ENCODE measurements around the gene HEATR5B. TPM values are rescaled to one million over a fixed set of nuclear protein-coding genes. Genes with fewer than 3 reads are reported as not detected.

Gene HEATR5B
- total RNA-seq, 1 donor from 2014 or later = 10.6 TPM

DNA sequence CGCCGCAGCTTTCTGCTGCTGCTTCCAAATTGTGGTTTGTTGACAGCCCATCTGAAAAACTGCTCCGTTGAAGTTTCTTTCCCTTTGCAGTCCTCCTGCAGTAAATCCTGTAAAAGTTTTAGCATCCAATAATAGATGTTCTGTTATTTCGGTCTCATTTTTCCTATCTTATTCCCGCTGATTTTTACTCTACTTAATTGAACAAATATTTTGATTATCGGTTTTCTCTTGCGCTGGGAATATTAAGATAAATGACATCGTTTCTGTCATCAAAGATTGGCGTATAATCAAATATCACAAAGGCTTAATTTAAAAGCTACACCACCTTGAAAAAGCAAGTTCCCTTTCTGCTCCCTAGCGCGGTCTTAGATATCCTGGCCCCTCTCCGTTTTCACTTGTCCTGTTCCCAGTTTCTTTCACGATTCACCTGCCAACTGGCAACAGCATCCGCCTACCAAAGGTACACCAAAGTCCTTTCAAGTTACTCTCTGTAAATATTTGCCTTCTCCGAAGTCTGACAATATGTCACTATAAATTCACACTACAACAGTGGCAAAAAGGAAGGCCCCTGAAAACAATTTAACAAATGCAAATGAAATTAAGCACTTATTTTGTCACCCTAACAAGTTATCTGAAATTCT lies 116.8 kb downstream of the HEATR5B start:
- TF ChIP-seq, protein P1, sequence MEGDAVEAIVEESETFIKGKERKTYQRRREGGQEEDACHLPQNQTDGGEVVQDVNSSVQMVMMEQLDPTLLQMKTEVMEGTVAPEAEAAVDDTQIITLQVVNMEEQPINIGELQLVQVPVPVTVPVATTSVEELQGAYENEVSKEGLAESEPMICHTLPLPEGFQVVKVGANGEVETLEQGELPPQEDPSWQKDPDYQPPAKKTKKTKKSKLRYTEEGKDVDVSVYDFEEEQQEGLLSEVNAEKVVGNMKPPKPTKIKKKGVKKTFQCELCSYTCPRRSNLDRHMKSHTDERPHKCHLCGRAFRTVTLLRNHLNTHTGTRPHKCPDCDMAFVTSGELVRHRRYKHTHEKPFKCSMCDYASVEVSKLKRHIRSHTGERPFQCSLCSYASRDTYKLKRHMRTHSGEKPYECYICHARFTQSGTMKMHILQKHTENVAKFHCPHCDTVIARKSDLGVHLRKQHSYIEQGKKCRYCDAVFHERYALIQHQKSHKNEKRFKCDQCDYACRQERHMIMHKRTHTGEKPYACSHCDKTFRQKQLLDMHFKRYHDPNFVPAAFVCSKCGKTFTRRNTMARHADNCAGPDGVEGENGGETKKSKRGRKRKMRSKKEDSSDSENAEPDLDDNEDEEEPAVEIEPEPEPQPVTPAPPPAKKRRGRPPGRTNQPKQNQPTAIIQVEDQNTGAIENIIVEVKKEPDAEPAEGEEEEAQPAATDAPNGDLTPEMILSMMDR (IDR thresholded peaks at IDR 0.05) = no peak
- H3K9me3 ChIP-seq = no peaks in the 10 kb centered on the region
- no peaks in the 10 kb centered on the region for H3K27me3 ChIP-seq
- H3K4me1 ChIP-seq = no peaks in the 10 kb centered on the region
- peak overlapping the region; percentile 92 to 96 for H3K4me3 ChIP-seq
- no peak for DNase-seq (ENCODE audit: low spot score in 2 of 2)
- H3K27ac ChIP-seq = peak overlapping the region; percentile 54 to 78
- intact Hi-C loops (cut with DNase I) = loop anchor here (10.0 kb wide), 1 partner anchor 357 kb away; the partner anchor contains the start of gene PRKD3
- H3K36me3 ChIP-seq = no peaks in the 10 kb centered on the region

DNA sequence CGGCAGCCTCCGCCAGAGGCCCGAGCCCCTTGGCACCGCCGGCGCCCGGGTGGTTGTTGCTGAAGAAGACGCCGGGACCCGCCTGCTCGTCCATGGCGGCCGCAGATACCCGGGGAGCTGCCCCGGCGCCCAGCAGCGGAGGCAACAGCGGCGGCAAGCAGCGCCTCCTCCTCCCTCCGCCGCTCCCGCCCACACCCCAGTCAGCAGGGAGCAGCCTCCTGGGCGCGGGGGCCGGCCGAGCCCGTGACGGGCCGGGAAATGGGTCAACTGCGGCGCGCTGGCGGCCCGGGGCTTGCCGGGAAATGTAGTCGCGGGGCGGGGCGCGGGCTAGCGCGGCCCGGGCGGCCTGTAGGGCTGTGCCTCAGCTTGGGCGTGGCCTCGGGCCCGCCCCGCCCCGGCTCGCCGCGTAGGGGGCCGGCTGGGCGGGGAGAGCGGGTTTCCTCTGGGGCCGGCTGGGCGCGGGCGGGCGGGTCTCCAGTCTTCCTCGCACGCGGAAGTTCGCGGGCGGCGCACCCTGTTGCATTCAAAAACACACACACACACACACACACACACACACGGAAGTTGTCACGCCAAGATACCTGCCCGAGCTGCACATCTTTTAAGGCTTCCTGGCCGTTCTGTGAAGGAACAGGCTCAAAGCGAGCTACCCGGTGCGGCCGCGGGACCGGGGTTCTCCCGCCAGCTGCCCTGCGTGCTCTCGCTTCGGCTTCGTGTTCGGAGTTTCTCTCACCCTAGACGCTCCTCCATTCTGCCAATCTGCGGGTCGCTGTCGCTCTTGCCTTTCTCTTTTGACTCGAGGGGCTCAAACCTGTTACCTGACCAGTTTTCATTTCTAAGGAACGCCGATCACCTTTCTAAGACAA lies 117.6 kb downstream of the HEATR5B start, which contains the start of gene STRN:
STRN (minus strand) TSS at position 167 of the 866 bp plus-strand sequence; CDS start at position 94, 73 bp downstream.
- H3K4me3 ChIP-seq = peak within 1 kb of the TSS; percentile 92 to 96
- TF ChIP-seq, protein P1 (IDR thresholded peaks at IDR 0.05) = no peak
- no peaks in the 10 kb centered on the region for H3K9me3 ChIP-seq
- DNase-seq (ENCODE audit: low spot score in 2 of 2) = peak; percentile 92 to 98
- peak within 1 kb of the TSS; percentile 78 to 92 for H3K27ac ChIP-seq
- H3K27me3 ChIP-seq = no peaks in the 10 kb centered on the region
- intact Hi-C loops (cut with DNase I) = loop anchor here (10.0 kb wide), 1 partner anchor 358 kb away; the partner anchor contains the start of gene PRKD3
- no peaks in the 10 kb centered on the region for H3K36me3 ChIP-seq
- H3K4me1 ChIP-seq = no peaks in the 10 kb centered on the region

DNA sequence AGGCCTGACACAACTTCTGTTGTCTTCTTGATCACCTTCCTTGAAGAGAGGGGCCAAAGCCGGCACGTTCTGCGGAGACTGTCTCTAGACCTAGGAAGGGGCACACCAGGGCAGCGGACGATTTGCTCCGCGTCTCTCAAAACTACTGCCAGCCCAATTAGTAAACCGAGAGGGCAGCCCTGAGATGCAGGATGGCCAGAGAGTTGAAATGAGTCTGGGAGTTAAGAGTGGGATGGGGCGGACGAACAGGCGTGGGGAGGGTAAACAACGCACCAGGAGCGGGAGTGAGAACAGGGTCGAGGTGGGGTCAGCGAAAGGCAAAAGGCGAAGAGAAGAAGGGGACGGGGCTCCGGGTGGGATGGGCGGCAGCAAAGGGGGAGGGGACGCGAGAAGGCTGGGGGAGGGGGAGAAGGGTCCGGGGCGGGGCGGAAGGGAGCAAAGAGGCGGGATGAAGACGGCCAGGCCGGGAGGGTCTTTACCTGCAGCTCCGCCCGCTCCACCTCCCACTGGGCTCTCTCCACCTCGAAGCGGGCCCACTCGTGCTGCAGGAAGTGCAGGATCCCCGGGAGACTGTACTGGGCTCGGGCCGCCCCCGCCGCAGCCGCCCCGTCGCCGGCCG lies 118.3 kb downstream of the HEATR5B start:
- peak overlapping the region; percentile 92 to 96 for H3K4me3 ChIP-seq
- no peaks in the 10 kb centered on the region for H3K4me1 ChIP-seq
- H3K36me3 ChIP-seq = no peaks in the 10 kb centered on the region
- peak overlapping the region; percentile 68 to 92 for H3K27ac ChIP-seq
- TF ChIP-seq, protein P1 (IDR thresholded peaks at IDR 0.05) = no peak
- no peaks in the 10 kb centered on the region for H3K9me3 ChIP-seq
- intact Hi-C loops (cut with DNase I) = loop anchor here (10.0 kb wide), 1 partner anchor 359 kb away; the partner anchor contains the start of gene PRKD3
- H3K27me3 ChIP-seq = no peaks in the 10 kb centered on the region
- DNase-seq (ENCODE audit: low spot score in 2 of 2) = no peak

DNA sequence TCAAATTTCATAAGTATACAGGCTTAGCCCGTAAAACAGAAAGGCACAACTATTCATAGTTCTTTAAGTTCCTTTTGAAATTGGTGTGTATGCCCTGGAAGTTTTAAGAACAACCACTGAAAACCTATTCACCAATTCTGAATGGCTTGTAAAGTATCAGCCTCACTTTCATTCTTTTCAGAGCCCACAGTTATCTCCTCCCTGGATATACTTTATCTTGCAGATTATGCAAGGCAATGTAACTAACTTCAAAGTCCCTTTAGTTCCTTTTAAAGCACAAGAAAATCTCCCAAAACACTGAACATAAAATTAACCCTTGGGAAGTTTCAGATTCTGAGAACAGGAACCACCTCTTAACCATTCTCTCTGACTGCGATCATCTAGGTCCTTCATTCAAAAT lies 119.0 kb downstream of the HEATR5B start:
- Histone ChIP-seq H3K9me3 (no peaks in the 10 kb centered on the region), H3K4me1 (no peaks in the 10 kb centered on the region), H3K27ac (peak overlapping the region in 1 of 2 donors; percentile 92), H3K27me3 (no peaks in the 10 kb centered on the region), H3K36me3 (no peaks in the 10 kb centered on the region), H3K4me3 (peak overlapping the region; percentile 92 to 96)
- intact Hi-C loops (cut with DNase I) = loop anchor here (10.0 kb wide), 1 partner anchor 360 kb away; the partner anchor contains the start of gene PRKD3
- DNase-seq (ENCODE audit: low spot score in 2 of 2) = no peak
- TF ChIP-seq, protein P1 (IDR thresholded peaks at IDR 0.05) = no peak

DNA sequence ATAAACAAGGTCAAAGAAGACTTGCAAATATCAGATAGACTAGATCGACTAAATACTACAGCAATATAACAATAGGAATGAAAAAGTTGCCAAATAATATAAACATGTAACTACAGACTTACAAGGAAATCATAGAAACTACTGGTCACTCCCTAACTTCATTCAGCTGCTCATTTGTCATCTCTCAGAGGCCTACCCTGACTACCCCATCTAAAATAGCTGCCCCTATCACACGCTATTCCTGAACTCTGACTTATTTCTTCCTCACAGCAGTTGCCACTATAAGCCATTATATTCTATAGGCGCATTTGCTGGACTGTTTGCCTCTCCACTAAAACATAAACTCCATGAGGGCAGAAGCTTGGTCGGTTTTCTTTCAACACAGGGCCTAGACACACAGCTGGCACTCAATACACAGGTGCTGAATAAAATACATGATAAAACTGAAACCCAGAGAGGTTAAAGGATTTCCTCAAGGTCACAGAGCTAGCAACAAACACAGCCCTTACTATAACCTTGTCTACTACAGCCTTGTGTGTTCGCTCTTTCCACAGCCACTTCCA lies 119.6 kb downstream of the HEATR5B start:
- no peak overlapping the region for H3K27ac ChIP-seq

More for the DNA sequence above, 119.6 kb downstream of the HEATR5B start:
- intact Hi-C loops (cut with DNase I) = loop anchor here (10.0 kb wide), 1 partner anchor 360 kb away; the partner anchor contains the start of gene PRKD3
- DNase-seq (ENCODE audit: low spot score in 2 of 2) = no peak
- TF ChIP-seq, protein P1 (IDR thresholded peaks at IDR 0.05) = no peak
- H3K36me3 ChIP-seq = no peaks in the 10 kb centered on the region
- no peaks in the 10 kb centered on the region for H3K27me3 ChIP-seq
- peak overlapping the region; percentile 92 to 96 for H3K4me3 ChIP-seq
- H3K4me1 ChIP-seq = no peaks in the 10 kb centered on the region
- no peaks in the 10 kb centered on the region for H3K9me3 ChIP-seq

Measured in ascending aorta (tissue), 2 donors.